SK-N-SH treated with all-trans-retinoic acid at 6 μM for 48 hours (cell line): ENCODE data around the gene PTTG1.
A peak's percentile ranks its signal among the peaks of the same experiment; 100 is the strongest.

Experiments used
- ATAC-seq: fragments of 200-7000 bp; cut with Tn5 transposase; 3 replicates; pipeline ENCODE4 v1.9.1; 2020; ENCODE audit warnings: mild to moderate bottlenecking, moderate library complexity
- BACH2 ChIP-seq: fragments of 250-450 bp; sonication (Bioruptor Pico); IDR thresholded peaks from 2 replicates; pipeline ENCODE4 v1.9.0; 2021; ENCODE audit warnings: mild to moderate bottlenecking, borderline replicate concordance
- CREB5 ChIP-seq: fragments of 250-450 bp; sonication (Bioruptor Pico); IDR thresholded peaks from 2 replicates; pipeline ENCODE4 v1.5.1; 2020; ENCODE audit warnings: low read depth, mild to moderate bottlenecking, moderate library complexity
- CSDC2 ChIP-seq: fragments of 250-450 bp; sonication (Bioruptor Pico); IDR thresholded peaks from 2 replicates; pipeline ENCODE4 v1.5.0; 2020; ENCODE audit warnings: mild to moderate bottlenecking, moderate library complexity
- ESRRG ChIP-seq: fragments of 250-450 bp; sonication (Bioruptor Pico); IDR thresholded peaks from 2 replicates; pipeline ENCODE4 v1.6.1; 2021; ENCODE audit warnings: mild to moderate bottlenecking
- OSR1 ChIP-seq: fragments of 250-450 bp; sonication (Bioruptor Pico); IDR thresholded peaks from 2 replicates; pipeline ENCODE4 v1.8.0; 2022; ENCODE audit warnings: moderate library complexity, mild to moderate bottlenecking, inconsistent platforms
- PATZ1 ChIP-seq: fragments of 250-450 bp; sonication (Bioruptor Pico); IDR thresholded peaks from 2 replicates; pipeline ENCODE4 v1.8.0; 2020; ENCODE audit warnings: mild to moderate bottlenecking, moderate library complexity, borderline replicate concordance
- PPARA ChIP-seq: fragments of 250-450 bp; sonication (Bioruptor Pico); IDR thresholded peaks from 2 replicates; pipeline ENCODE4 v1.5.0; 2020; ENCODE audit warnings: mild to moderate bottlenecking, borderline replicate concordance
- RARB ChIP-seq: fragments of 250-450 bp; sonication (Bioruptor Pico); IDR thresholded peaks from 2 replicates; pipeline ENCODE4 v1.8.0; 2021; ENCODE audit warnings: mild to moderate bottlenecking, moderate library complexity
- SNAI2 ChIP-seq: fragments of 250-450 bp; sonication (Bioruptor Pico); IDR thresholded peaks from 2 replicates; pipeline ENCODE4 v1.5.0; 2020; ENCODE audit warnings: mild to moderate bottlenecking, moderate library complexity
- TCF4 ChIP-seq: fragments of 250-450 bp; sonication (Bioruptor Pico); IDR thresholded peaks from 2 replicates; pipeline ENCODE4 v1.8.0; 2021; ENCODE audit warnings: mild to moderate bottlenecking, moderate library complexity, borderline replicate concordance
- TOX ChIP-seq: fragments of 250-450 bp; sonication (Bioruptor Pico); IDR thresholded peaks from 2 replicates; pipeline ENCODE4 v1.8.0; 2021; ENCODE audit warnings: mild to moderate bottlenecking, moderate library complexity, borderline replicate concordance
- TSHZ2 ChIP-seq: fragments of 250-450 bp; sonication (Bioruptor Pico); IDR thresholded peaks from 2 replicates; pipeline ENCODE4 v1.5.0; 2020; ENCODE audit warnings: mild to moderate bottlenecking, moderate library complexity
- ZC3H10 ChIP-seq: fragments of 250-450 bp; sonication (Bioruptor Pico); IDR thresholded peaks from 2 replicates; pipeline ENCODE4 v1.5.1; 2021; ENCODE audit warnings: mild to moderate bottlenecking, moderate library complexity
- ZFP3 ChIP-seq: fragments of 250-450 bp; sonication (Bioruptor Pico); IDR thresholded peaks from 2 replicates; pipeline ENCODE4 v1.5.0; 2020; ENCODE audit warnings: mild to moderate bottlenecking, moderate library complexity
- ZNF70 ChIP-seq: fragments of 450-650 bp; formaldehyde crosslinking; IDR thresholded peaks from 2 replicates; pipeline ENCODE4 v1.5.0; 2020; ENCODE audit warnings: mild to moderate bottlenecking, moderate library complexity

PTTG1 gene

GRCh38 chr5:160398806-160399205, 22.8 kb upstream of the PTTG1 start:
- ATAC-seq = peak; percentile 31; the same call in 2 of the 3 replicates
- TF ChIP-seq ESRRG (CRISPR knock-in tag) (no peak), PPARA (no peak), ZFP3 (no peak), TSHZ2 (CRISPR knock-in tag) (no peak), CREB5 (CRISPR knock-in tag) (no peak), TOX (CRISPR knock-in tag) (no peak), BACH2 (no peak), ZNF70 (CRISPR knock-in tag) (no peak), TCF4 (no peak), CSDC2 (CRISPR knock-in tag) (no peak)

- ATAC-seq = peak; percentile 95
- no peak for TF ChIP-seq ZC3H10
- TF ChIP-seq SNAI2 (CRISPR knock-in tag) = no peak
- TF ChIP-seq TOX (CRISPR knock-in tag) = no peak
- TF ChIP-seq RARB (CRISPR knock-in tag) = no peak
- TF ChIP-seq PATZ1 (CRISPR knock-in tag) = no peak
- no peak for TF ChIP-seq TSHZ2 (CRISPR knock-in tag)
- no peak for TF ChIP-seq ESRRG (CRISPR knock-in tag)
- no peak for TF ChIP-seq CSDC2 (CRISPR knock-in tag)
- no peak for TF ChIP-seq PPARA
These were observed 22.0 kb upstream of the PTTG1 start, which contains the start of gene FAM200C for GRCh38 chr5:160399402-160400353. FAM200C (minus strand) TSS chr5:160400054; CDS start chr5:160395490, 4,564 bp downstream.

- ATAC-seq = peak; percentile 81
- TF ChIP-seq OSR1 (CRISPR knock-in tag) (no peak), CREB5 (CRISPR knock-in tag) (no peak), TOX (CRISPR knock-in tag) (no peak)
These were observed 2.8 kb upstream of the PTTG1 start, which contains the start of gene SLU7 for GRCh38 chr5:160418561-160419457. SLU7 (minus strand) TSS chr5:160419081; CDS start chr5:160415294, 3,787 bp downstream.
